DMS 273 (cell line): ENCODE results near the gene PRUNE2.
"Not testable (repeated sequence)": the region's sequence is repeated elsewhere in the genome, so short reads cannot be mapped to it uniquely, and the experiment has no call there.

Experiments used
- DNase-seq: peaks from one replicate; lab custom pipeline; 2025; ENCODE audit not compliant: unreplicated experiment; lab: John Stamatoyannopoulos, UW

PRUNE2 gene

GRCh38 chr9:76905791-76906646 lies at the start of gene PRUNE2:
Gene PRUNE2 (minus strand): TSS chr9:76906114. CDS start chr9:76905963, 151 bp downstream.
- DNase-seq = peak; percentile 73

- DNase-seq = not testable (repeated sequence)
Observed at GRCh38 chr9:76955406-76955805, 49.5 kb upstream of the PRUNE2 start.

- DNase-seq = no peak
Observed at GRCh38 chr9:76949865-76950264, 44.0 kb upstream of the PRUNE2 start.

- DNase-seq = no peak
Observed at GRCh38 chr9:76944011-76944410, 38.1 kb upstream of the PRUNE2 start.

GRCh38 chr9:76943054-76943453 lies 37.1 kb upstream of the PRUNE2 start:
- no peak for DNase-seq

- no peak for DNase-seq
Observed at GRCh38 chr9:76932757-76933156, 26.8 kb upstream of the PRUNE2 start.

- DNase-seq = no peak
Observed at GRCh38 chr9:76932265-76932664, 26.4 kb upstream of the PRUNE2 start.

- no peak for DNase-seq
Observed at GRCh38 chr9:76927540-76928240, 21.8 kb upstream of the PRUNE2 start.

GRCh38 chr9:76926846-76927245 lies 20.9 kb upstream of the PRUNE2 start:
- DNase-seq = no peak

- DNase-seq = no peak
Observed at GRCh38 chr9:76926324-76926741, 20.4 kb upstream of the PRUNE2 start.

- DNase-seq = no peak
Observed at GRCh38 chr9:76921165-76921564, 15.3 kb upstream of the PRUNE2 start.

GRCh38 chr9:76917299-76917698 lies 11.4 kb upstream of the PRUNE2 start:
- no peak for DNase-seq

GRCh38 chr9:76916231-76916630 lies 10.3 kb upstream of the PRUNE2 start:
- DNase-seq = no peak

GRCh38 chr9:76913467-76913866 lies 7.6 kb upstream of the PRUNE2 start:
- no peak for DNase-seq

GRCh38 chr9:76912636-76913275 lies 6.8 kb upstream of the PRUNE2 start:
- DNase-seq = no peak

- DNase-seq = peak; percentile 2
Observed at GRCh38 chr9:76911971-76912370, 6.1 kb upstream of the PRUNE2 start.

- DNase-seq = no peak
Observed at GRCh38 chr9:76910861-76911260, 4.9 kb upstream of the PRUNE2 start.

GRCh38 chr9:76906647-76906975 lies 697 bp upstream of the PRUNE2 start:
- DNase-seq = no peak

GRCh38 chr9:76904661-76905457 lies 1.1 kb downstream of the PRUNE2 start:
- no peak for DNase-seq

GRCh38 chr9:76902395-76902794 lies 3.5 kb downstream of the PRUNE2 start:
- no peak for DNase-seq

- no peak for DNase-seq
Observed at GRCh38 chr9:76901801-76902200, 4.1 kb downstream of the PRUNE2 start.
